Measurements from ENCODE around the gene ZNF396.
A peak's percentile ranks its signal among the peaks of the same experiment; 100 is the strongest.

ZNF396 gene
- 0.48 to 1.4 reads per million in 2 donors for total RNA-seq

DNA sequence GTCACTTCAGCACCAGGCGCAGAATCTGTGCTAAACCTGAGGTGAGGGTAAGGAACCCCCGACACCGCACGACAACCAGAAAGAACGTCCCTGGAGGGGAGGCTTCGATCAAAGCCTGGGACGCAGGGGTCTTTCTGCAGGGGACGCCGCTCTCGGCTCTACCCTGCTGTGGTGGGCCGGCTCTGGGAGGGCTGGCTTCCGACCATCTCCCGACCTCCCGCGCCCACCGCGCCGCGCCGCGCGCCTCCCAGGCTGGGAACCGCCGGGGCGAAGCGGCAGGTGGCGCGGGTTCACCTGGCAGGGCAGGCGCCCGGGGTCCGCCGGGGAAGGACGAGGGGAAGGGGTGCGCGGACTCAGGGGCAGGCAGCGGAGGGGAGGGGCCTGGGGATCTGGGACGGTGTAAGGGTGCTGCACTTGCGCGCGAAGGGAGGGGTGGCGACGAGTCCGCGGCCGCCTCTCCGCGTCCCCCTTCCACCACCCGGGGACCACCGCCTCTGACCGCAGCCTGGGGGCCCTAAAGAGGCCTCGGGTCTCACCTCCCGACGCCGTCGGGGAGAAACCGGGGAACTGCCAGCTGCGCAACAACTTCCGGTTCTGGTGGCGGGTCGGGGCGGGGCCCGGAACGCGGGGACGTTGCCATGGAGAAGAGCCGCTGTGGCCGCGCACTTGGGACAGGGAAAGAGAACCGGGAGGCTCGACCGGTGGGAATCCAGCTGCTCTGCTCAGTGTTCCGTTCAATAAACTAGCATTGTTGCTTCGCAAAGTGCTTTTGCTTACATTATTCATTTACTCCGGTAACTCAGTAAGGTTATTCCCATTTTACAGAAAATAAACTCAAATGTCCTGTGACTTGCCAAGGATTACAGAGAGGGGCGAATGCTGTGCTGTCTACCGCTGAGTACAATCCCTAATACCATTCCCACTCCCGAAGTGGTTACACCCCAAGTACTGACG is at the start of gene ZNF396:
Gene ZNF396 (minus strand): TSS at position 596 of the 954 bp plus-strand sequence. CDS start 3,045 bp downstream, outside the sequence.
- DNase-seq: peak; percentile 56

DNA sequence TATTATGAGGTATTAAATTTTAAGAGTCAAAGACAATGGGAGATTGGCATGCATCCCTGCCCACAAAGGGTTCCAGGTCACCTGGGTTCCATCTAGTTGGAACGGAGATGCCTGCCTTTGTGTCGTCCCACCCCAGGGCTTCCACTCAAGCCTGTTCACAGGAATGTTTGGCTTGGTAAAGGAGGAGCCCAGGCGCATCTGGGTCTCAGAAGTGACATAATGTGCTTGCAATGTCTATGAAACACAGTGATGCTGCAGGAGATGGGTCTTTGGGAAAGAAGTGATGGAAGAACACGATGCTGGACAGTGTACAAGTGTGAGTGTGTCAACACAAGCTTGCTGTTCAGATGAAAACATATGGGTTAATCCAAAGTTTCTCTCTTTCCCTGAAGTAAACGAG is 49.6 kb upstream of the ZNF396 start:
- no peak for DNase-seq

DNA sequence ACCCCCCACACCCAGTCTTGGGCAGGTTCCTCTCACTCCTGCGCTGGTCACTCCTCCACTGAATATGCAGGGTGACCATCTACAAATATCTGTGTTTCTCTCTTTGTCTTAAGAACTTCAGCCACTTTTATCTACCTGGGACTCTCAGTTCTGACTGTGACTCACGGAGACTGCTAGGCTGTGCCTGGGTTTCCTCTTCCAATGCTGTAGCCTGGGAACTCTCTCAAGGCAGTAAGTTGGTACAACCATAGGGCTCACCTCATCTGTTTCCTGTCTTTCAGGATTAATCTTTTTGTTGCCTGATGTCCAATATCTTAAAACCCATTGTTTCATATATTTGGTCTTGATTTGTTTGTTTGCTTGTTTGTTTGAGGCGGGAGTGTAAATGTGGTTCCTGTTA is 47.2 kb upstream of the ZNF396 start:
- DNase-seq: no peak

DNA sequence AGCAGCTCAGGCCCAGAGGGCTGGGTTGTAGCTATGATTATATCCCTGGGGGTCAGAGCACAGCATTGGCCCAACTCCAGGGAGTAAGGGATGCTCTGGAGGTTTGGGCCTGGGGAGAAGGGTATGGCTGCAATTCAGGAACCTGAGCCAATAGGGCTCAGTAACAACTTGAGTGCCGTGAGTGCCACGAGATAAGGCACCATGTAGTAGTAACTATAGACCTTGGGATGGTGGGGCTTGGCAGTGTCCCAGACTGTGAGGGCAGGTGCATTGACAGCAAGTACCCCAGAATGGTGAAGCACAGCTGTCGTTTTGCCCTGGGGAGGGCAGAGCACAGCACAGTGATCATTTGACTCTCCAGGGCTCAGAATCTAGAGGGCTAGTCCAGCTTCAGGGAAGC is 45.1 kb upstream of the ZNF396 start:
- DNase-seq: no peak

DNA sequence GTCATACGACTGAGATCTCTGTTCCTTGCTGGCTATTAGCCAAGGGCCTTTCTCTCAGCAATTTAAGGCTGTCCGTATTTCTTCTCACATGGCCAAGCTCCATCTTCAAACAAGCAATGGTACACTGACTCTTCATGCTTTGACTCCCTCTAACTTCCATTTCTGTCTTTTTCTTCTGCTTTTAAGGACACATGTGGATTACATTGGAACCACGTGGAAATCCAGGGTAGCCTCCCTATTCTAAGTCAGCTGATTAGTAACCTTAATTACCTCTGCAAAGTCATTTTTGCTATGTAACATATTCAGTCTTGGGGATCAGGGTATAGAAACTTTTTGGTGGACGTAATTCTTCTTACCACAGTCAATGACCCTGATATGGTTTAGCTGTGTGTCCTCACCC is 41.5 kb upstream of the ZNF396 start:
- no peak for DNase-seq

DNA sequence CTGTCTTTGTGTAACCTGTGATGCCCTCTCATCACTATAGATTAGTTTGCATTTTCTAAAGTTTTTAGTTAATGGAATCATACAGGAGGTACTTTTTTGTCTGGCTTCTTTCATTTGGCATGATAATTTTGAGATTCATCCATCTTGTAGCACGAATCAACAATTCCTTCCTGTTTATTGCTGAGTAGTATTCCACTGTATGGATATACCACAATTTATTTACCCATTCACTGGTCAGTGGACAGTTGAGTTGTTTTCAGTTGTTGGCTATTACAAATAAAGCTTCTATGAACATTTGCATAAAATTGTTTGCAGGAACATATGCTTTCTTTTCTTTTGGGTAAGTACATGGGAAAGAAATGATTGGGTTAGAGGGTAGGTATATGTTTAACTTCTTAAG is 40.1 kb upstream of the ZNF396 start:
- DNase-seq: no peak

DNA sequence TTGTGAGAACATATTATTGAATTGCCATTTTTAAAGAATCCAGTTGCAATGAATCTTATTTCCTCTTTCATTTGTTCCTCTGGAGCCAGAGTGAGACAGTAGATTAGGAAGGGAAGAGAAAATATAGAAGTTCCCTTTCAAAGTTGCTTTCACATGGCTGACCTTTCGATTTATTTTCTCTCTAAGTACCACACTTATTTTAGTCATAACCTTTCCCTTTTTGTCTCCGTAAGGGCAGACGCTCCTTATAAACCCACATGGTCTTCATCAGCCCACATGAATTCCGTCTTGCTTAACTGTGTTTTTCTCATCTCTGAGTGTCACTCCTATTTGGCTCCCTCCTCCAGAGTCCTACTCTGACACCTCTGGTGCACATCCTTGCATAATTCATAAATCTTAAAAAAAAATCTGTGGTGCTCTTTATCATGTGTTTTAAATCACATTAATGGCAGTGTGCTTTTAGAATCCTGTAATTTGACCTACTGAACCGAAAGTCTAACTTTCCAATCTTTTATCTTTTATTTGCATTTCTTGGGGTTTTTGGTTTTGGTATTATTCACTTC is 38.5 kb upstream of the ZNF396 start:
- no peak for DNase-seq

DNA sequence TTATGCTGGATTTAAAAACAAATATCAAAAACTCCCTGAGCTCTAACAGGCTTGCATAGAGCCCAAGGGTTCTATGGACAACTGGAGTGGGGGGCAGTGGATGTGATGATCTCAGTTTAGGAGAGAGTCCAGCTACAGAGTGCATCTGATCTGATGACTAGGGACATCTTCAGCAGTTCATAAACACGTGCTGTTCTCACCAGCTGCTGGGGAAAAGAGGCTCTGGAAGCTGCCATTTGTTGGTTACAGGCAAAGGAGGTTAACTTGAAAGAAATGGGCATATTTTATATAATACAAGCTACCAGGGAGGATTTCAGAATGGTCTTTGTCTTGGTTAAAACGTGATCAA is 36.0 kb upstream of the ZNF396 start:
- DNase-seq: no peak

DNA sequence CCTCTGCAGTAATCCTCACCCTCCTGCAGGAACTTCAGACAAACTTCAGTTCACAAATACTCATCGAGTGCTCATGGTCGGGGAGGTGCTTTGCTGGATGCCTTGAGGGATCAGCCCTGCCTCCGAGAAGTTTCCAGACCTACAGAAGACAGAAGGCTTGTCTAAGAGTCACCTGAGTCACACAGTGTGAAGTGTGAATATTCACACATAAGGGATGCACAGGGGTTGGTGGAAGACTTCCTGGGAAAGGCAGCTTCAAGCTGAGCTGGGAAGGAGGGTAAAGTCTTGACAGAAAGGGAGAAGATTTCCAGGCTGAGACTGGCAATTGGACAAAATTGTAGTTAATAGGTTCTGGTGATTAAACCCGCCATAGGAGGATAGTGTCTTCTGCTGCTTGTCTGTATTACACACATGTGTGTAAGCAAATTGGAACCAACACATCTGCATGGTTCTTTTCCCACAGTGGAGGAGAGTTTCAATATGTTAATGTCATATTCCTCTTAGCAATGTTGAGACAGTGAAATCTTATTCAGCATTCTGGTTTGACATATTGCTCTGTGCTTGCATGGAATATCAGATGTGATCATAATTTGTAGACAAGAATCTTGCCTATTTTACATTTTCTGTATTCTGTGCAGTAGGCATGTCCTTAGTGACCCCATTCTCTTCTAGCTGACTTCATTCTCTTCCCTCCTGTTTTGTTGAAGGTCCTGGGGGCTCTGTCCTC is 34.7 kb upstream of the ZNF396 start:
- no peak for DNase-seq

DNA sequence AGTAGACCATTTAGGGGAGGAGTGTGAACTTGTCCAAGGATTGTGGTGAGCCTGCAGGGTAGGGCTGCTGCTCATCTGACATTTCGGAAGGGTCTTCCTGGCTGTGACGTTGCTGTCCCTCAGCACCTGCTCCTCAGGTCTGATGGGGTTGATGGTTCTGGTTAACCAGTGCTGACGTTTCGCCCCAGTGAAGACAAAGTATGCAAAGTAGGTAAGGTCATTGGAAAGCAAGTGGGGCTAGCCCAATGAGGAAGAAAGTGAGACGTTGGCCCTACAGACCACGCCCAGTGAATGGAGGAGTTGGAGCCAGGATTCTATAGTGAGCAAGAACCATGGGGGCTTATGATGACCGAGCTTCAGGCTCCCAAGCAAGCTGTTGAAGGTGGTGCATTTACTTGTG is 33.4 kb upstream of the ZNF396 start:
- no peak for DNase-seq

DNA sequence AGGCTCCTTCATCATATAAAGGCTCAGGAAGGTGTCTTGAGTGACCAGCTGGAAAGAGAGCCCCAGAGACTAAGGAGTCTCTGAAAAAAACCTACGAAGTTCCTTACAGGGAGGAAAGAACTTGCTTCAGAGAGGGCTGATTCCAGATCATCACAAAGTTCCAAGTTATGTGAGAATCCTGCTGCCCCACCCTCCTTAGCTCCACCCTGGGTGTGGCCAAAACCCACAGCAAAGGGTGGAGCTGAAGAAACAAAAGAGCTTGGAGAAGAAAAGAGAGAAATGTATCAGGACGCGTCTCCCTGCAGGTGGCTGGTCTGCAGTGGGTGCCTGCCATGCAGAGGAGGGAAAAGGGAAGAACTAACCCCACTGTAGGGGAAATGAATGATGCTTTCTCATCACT is 32.8 kb upstream of the ZNF396 start:
- no peak for DNase-seq

DNA sequence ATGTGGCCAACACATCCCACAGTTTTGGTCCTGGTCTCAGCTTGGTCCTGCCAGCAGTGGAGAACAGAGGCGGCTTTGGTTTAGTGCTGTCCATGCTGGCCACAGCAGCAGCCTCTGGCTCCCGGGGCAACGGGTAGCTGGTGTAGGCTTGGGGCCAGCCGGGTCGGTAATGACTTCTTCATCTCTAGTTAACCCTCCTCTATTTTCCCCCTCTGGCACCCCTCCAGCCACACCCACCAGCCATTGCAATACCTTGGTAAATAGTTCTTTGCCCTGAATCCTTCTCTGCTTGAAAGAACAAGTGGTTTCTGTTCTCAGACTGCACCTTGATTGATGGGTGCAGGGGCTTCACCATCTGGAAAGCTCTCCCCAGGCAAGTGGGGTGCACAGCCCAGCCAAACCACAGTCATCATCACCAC is 31.7 kb upstream of the ZNF396 start:
- DNase-seq: no peak

DNA sequence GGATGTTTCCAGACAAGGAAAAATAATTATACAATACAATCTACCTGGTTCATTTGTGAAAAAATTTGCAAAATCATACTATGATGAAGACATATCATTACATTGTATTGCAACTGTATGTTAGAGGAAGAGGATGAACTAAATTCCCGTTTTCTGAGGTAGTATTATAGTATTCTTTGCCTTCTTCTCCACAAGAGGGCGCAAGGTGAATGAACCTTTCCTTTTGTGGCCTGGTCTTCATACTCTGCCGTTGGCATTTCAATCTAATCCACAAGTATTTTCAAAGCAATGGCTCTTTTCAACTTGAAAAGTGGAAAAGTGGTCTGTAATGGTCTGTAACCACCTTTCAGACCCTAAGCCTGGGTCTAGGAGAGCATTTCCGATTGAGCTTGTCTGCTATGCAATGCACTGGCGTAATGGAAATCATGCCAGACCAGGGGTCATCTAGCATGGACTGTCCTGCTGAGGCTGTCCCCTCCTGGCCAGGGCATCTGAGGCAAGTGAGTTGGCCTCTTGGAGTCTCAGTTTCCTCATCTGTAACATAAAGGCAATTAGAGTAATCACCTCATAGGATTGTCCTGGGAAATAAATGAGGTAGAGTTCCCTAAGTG is 30.8 kb upstream of the ZNF396 start:
- peak; percentile 13 for DNase-seq

DNA sequence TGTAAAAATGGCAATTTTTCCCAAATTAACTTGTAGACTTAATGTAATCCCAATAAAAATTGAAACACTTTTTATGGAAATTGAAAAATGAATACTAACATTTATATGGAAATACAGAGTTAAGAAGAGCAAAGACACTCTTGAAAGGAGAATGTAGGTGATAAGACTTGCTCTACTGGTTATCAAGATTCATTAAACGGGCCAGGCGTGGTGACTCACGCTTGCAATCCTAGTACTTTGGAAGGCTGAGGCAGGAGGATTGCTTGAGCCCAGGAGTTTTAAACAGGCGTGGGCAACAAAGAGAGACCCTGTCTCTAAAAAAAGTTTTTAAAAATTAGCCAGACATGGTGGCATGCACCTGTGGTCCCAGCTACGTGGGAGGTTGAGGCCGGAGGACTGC is 29.5 kb upstream of the ZNF396 start:
- no peak for DNase-seq

DNA sequence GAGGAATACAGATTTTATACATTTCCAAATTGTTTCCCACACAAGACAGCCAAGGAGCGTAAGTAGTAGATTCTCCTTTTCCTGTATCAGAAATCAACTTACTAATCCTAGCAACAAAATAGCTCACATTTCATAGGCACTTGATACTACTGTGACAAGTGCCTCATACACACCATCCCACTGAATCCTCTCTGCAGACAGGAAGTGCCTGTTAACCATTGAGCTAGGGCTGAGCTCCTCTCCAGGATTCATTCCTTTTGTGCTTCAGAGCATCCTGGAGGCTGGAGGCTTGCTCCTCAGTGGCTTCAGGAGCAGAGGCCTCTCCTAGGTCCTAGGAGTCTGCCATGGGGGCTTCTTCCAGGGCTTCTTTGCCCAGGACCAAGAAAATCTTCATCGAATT is 20.8 kb upstream of the ZNF396 start:
- DNase-seq: no peak

DNA sequence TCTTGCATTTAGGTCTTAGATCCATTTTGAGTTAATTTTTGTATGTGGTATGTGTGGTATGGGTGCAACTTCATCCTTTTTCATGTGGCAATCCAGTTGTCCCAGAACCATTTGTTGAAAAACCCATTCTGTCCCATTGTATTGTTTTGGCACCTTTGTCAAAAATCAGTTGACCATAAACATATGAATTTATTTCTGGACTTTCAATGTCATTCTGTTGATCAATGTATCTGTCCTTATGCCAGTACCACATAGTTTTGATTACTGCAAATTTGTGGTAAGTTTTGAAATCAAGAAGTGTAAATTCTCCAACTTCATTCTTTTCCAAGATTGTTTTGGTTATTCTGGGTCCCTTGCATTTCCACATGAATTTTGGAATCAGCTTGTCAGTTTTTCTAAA is 16.6 kb upstream of the ZNF396 start:
- no peak for DNase-seq

DNA sequence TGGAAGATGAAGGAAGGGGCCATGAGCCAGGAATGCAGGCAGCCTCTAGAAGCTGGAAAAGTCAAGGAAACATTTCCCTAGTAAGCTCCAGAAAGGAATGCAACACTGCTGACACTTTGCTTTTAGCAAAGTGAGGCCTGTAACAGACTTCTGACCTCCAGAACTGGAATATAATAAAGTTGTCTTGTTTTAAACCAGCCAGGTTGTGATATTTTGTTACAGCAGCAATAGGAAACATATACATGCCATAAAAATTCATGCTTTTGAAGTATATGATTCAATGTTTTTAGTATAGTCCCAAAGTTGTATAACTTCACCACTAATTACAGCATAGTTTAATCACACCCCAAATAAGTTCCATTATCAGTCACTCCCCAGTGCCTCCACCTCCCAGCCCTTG is 15.2 kb upstream of the ZNF396 start:
- no peak for DNase-seq

DNA sequence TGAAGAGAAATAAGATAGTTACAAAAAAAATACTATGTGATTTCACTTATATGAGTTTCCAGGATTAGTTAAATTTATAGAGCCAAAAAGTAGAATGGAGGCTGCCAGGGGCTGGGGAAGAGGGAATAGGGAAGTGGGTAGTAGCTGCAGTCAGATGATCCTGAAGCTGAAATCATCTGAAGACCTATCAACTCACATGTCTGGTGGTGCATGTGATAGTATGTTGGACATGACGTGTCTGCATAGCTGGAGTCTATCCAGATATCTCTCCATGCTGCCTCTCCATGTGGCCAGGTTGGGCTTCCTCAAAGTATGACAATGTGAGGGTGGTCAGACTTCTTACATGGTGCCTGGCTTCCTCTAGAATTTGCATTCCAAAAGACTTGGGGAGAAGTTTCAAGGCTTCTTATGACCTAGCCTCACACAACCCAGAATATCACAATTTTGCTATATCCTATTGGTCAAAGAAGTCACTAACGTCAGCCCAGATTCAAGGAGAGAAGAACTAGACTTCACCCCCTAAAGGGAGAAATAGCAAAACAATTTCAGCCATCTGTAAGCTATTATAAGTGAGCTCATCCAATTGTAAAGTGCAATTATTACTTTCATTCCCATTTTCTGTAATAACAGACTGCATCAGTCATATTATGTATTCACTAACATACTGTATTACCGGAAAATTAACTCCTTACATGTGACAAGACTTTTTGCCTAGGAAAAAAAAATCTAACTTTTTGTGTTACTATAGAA is 14.0 kb upstream of the ZNF396 start:
- no peak for DNase-seq

DNA sequence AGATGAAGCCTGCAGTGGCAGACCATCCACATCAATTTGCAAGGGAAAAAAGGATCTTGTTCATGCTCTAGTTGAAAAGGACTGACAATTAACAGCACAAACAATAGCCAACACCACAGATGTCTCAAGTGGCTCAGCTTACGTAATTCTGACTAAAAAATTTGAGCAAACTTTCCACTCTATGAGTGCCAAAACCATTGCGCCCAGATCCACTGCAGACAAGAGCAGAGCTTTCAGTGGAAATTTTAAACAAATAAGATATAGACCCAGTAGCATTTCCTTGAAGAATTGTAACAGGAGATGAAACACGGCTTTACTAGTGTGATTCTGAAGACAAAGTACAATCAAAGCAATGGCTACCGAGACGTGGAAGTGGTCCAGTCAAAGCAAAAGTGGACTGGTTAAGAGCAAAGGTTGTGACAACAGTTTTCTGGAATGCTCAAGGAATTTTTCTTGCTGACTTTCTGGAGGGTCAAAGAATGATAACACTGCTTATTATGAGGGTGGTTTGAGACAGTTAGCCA is 12.0 kb upstream of the ZNF396 start:
- DNase-seq: no peak

DNA sequence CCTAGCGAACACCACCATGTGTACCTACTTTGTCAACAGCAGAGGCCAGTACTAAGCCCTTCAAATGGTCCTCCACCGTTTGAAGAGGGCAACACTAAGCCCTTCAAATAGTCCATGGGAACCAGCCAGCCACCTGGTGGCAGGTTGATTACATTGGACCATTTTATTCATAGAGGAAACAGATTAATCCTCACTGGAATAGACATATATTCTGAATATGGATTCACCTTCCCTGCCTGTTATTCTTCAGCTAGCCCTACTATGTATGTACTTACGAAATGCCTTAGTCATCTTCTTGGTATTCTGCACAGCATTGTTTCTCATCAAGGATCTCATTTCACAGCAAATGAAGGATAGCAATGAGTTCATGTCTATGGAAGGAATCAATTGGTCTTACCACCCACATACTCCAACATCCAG is 10.0 kb upstream of the ZNF396 start:
- no peak for DNase-seq

DNA sequence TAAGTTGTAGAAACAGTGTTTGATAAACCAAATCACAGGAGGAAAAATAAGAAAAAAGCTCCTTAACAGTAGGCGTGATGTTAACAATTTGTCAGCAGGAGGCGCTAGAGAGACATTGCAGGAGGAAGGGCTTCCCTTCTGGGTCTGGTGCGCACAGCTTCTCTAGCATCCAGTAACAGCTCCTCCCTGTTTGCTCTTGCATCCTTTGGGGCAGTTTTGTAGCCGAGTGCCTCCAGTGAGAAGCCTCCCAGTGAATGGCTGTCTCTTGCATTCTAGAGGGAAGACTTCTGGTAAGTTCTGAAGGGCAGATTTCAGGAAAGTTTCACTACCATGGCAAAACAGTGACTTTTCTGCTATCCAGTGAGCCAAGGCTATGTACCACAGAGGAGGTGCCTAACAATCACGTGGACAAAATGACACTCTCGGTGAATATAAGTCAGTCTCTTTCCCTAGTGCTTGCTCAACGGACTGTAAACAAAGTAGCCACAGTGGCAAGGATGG is 9.5 kb upstream of the ZNF396 start:
- peak; percentile 39 for DNase-seq

DNA sequence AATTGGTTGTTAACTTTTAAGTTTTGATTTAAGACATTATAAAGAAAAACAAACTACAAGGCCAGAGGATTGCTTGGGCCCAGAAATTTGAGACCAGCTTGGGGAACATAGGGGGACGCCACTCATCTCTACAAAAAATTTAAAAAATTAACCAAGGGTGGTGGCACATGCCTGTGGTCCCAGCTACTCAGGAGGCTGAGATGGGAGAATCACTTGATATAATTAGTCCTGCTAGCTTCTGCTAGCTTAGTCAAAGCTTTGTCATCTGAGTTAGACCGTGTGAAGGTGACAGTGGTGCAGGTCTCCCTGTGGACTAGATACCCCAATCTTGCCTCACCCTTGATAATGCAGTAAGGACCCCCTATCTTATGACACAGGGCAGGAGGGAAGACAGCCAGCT is 6.0 kb upstream of the ZNF396 start:
- DNase-seq: no peak

Measured in T-helper 9 cell (primary cell).